K562 (cell line): ENCODE data around the gene GPR55. TPM values are rescaled to one million over a fixed set of nuclear protein-coding genes. Genes with fewer than 3 reads are reported as not detected.
A peak's percentile ranks its signal among the peaks of the same experiment; 100 is the strongest.

Experiments
- ATAC-seq: fragments of 200-7000 bp; cut with Tn5 transposase; 3 replicates; pipeline ENCODE4 v1.9.1; 2020; ENCODE audit warnings: moderate library complexity
- BruUV-seq: library from RNA; stranded (reverse); fragments of 400-500 nt; replicated peaks from 2 replicates; lab custom pipeline; 2021; lab: Mats Ljungman, UMichigan
- CTCF ChIA-PET: fragments of 300-600 bp; formaldehyde crosslinking; extraction: SDS; loops from one replicate; lab custom pipeline; 2021; ENCODE audit warnings: low intra/inter-chr PET ratio; lab: Yijun Ruan, JAX
- POLR2A ChIA-PET: fragments of 300-600, 350-650 bp; sonication (Branson Sonifier 250); formaldehyde crosslinking; extraction: SDS; loops from one replicate; lab custom pipeline; 2021; ENCODE audit warnings: antibody characterized with exemption, inconsistent platforms; lab: Yijun Ruan, JAX
- DNase-seq, 4 experiments: peaks; one replicate each; pipeline versions ENCODE4 v3.0.0 to v3.0.0-alpha.2; 2011 to 2018; ENCODE audit warnings: low spot score in 3 of 4, mixed read lengths in 3 of 4; ENCODE audit errors: extremely low read depth in 1 of 4
- FAIRE-seq: peaks from 2 replicates; lab custom pipeline; 2011; peaks lifted over from hg19 to GRCh38; lab: Jason Lieb, UNC
- H2AFZ ChIP-seq: 2 replicates; pipeline ENCODE4 v1.6.0; 2011; ENCODE audit warnings: low read depth, low read length, control low read depth, inconsistent platforms
- H3K27ac ChIP-seq: fragments of 200-600 bp; 3 replicates; pipeline ENCODE4 v1.8.0; 2011; ENCODE audit warnings: low read depth, mild to moderate bottlenecking, control low read depth, inconsistent platforms, low read length, moderate library complexity, mixed read lengths; ENCODE audit errors: extremely low read depth
- H3K27me3 ChIP-seq, 2 experiments: fragments of 300-600 bp in 1 of 2; 2 replicates in 1 of 2; 3 replicates in 1 of 2; pipeline versions ENCODE4 v1.6.0 to v1.8.0; 2011; ENCODE audit warnings: inconsistent platforms in 2 of 2, low read length in 2 of 2, mild to moderate bottlenecking in 1 of 2, mixed read lengths in 1 of 2, moderate library complexity in 1 of 2; ENCODE audit not compliant: control insufficient read depth in 2 of 2, insufficient read depth in 2 of 2
- H3K36me3 ChIP-seq: fragments of 300-600 bp; 3 replicates; pipeline ENCODE4 v1.8.0; 2011; ENCODE audit warnings: mild to moderate bottlenecking, low read length, inconsistent platforms; ENCODE audit not compliant: control insufficient read depth, insufficient read depth
- H3K4me1 ChIP-seq, 2 experiments: fragments of 200-600 bp in 1 of 2; replicated peaks in 1 of 2; 2 replicates in 1 of 2; 3 replicates in 1 of 2; pipeline versions ENCODE4 v1.5.1 to v1.8.0; 2011; ENCODE audit warnings: inconsistent platforms in 2 of 2, low read length in 2 of 2, mild to moderate bottlenecking in 1 of 2, mixed read lengths in 1 of 2, moderate library complexity in 1 of 2; ENCODE audit not compliant: control insufficient read depth in 2 of 2, insufficient read depth in 2 of 2
- H3K4me2 ChIP-seq: 2 replicates; pipeline ENCODE4 v1.6.1; 2011; ENCODE audit warnings: low read length, control low read depth, inconsistent platforms, mixed read lengths; ENCODE audit not compliant: insufficient read depth
- H3K4me3 ChIP-seq: fragments of 200-600 bp; sonication (generic), shearing (Covaris generic); 2 replicates; pipeline ENCODE4 v1.5.1; 2016; ENCODE audit warnings: control low read depth, inconsistent platforms
- H3K79me2 ChIP-seq: fragments of 200-600 bp; 3 replicates; pipeline ENCODE4 v1.8.0; 2011; ENCODE audit warnings: low read length, inconsistent platforms; ENCODE audit not compliant: control insufficient read depth, insufficient read depth
- H3K9ac ChIP-seq, 2 experiments: 2 replicates each; pipeline versions ENCODE4 v1.6.0 to v1.6.1; 2011; ENCODE audit warnings: low read depth in 2 of 2, low read length in 2 of 2, control low read depth in 1 of 2, inconsistent platforms in 1 of 2, mild to moderate bottlenecking in 1 of 2, mixed read lengths in 1 of 2; ENCODE audit not compliant: insufficient read depth in 1 of 2
- H3K9me1 ChIP-seq: one replicate; pipeline ENCODE4 v1.6.0; 2011; ENCODE audit warnings: inconsistent platforms, mild to moderate bottlenecking, low read length, moderate library complexity; ENCODE audit not compliant: control insufficient read depth, insufficient read depth
- H3K9me3 ChIP-seq: replicated peaks from 2 replicates; pipeline ENCODE4 v1.5.1; 2011; ENCODE audit warnings: low read depth, low read length, inconsistent platforms; ENCODE audit not compliant: control insufficient read depth, insufficient read depth
- H4K20me1 ChIP-seq: replicated peaks from 2 replicates; pipeline ENCODE4 v1.6.1; 2011; ENCODE audit warnings: low read length, inconsistent platforms, mixed read lengths; ENCODE audit not compliant: control insufficient read depth, insufficient read depth
- CBFA2T2 ChIP-seq: fragments of 450-650 bp; conservative IDR thresholded peaks from 2 replicates; pipeline ENCODE4 v1.6.1; 2017; ENCODE audit warnings: mild to moderate bottlenecking
- CBX3 ChIP-seq, 2 experiments: IDR thresholded peaks; 1 replicate in 1 of 2; 2 replicates in 1 of 2; pipeline ENCODE4 v1.6.1; 2012; ENCODE audit warnings: inconsistent platforms in 2 of 2, low read length in 2 of 2, borderline replicate concordance in 1 of 2, control low read depth in 1 of 2
- CREB1 ChIP-seq, 2 experiments: sonication (generic) in 1 of 2; formaldehyde crosslinking in 1 of 2; IDR thresholded peaks; 2 replicates each; pipeline versions ENCODE4 v1.6.1 to v1.8.0; 2012 to 2022; ENCODE audit warnings: inconsistent platforms in 1 of 2, mild to moderate bottlenecking in 1 of 2, missing genetic modification reagents in 1 of 2, moderate library complexity in 1 of 2
- CXXC5 ChIP-seq: fragments of 250-450 bp; sonication (Bioruptor Pico); IDR thresholded peaks from 2 replicates; pipeline ENCODE4 v1.8.0; 2022; ENCODE audit warnings: inconsistent platforms, mild to moderate bottlenecking, moderate library complexity
- EP400 ChIP-seq: fragments of 450-650 bp; IDR thresholded peaks from 2 replicates; pipeline ENCODE4 v1.6.1; 2017; ENCODE audit warnings: antibody characterized with exemption, mild to moderate bottlenecking, moderate library complexity
- FOXJ3 ChIP-seq: sonication (generic); formaldehyde crosslinking; IDR thresholded peaks from 2 replicates; pipeline ENCODE4 v1.4.0; 2020; ENCODE audit warnings: mild to moderate bottlenecking, missing genetic modification reagents
- JUND ChIP-seq, 2 experiments: IDR thresholded peaks; 2 replicates in 1 of 2; 3 replicates in 1 of 2; pipeline ENCODE4 v1.6.1; 2011; ENCODE audit warnings: borderline replicate concordance in 2 of 2, low read depth in 2 of 2, low read length in 2 of 2, improper control_type of control experiment in 1 of 2, missing biosample characterization in 1 of 2, missing genetic modification characterization in 1 of 2, missing genetic modification reagents in 1 of 2
- LCOR ChIP-seq: sonication (generic); formaldehyde crosslinking; IDR thresholded peaks from 2 replicates; pipeline ENCODE4 v1.8.0; 2022; ENCODE audit warnings: mild to moderate bottlenecking, missing genetic modification reagents
- MAZ ChIP-seq, 2 experiments: fragments of 450-650 bp in 1 of 2; sonication (generic) in 1 of 2; formaldehyde crosslinking; IDR thresholded peaks in 1 of 2; conservative IDR thresholded peaks in 1 of 2; 2 replicates each; pipeline versions ENCODE4 v1.4.0 to v1.5.0; 2020; ENCODE audit warnings: mild to moderate bottlenecking in 1 of 2, missing genetic modification reagents in 1 of 2
- MEIS2 ChIP-seq: fragments of 450-650 bp; IDR thresholded peaks from 2 replicates; pipeline ENCODE4 v1.6.1; 2014; ENCODE audit warnings: mild to moderate bottlenecking; ENCODE audit not compliant: partially characterized antibody
- MTA1 ChIP-seq: fragments of 450-650 bp; IDR thresholded peaks from 2 replicates; pipeline ENCODE4 v1.6.1; 2017; ENCODE audit warnings: borderline replicate concordance
- NRF1 ChIP-seq, 2 experiments: fragments of 450-650 bp; IDR thresholded peaks in 1 of 2; conservative IDR thresholded peaks in 1 of 2; 2 replicates each; pipeline ENCODE4 v1.6.1; 2014; ENCODE audit warnings: mild to moderate bottlenecking in 2 of 2
- SRSF7 ChIP-seq: fragments of 200-400 bp; formaldehyde crosslinking; optimal IDR thresholded peaks from 2 replicates; pipeline ENCODE3; 2017; ENCODE audit warnings: mild to moderate bottlenecking, low read depth, low read length
- TAF15 ChIP-seq: fragments of 200-400 bp; formaldehyde crosslinking; IDR thresholded peaks from 2 replicates; pipeline ENCODE4 v1.6.1; 2017; ENCODE audit warnings: mild to moderate bottlenecking, low read depth, low read length, moderate library complexity
- whole genome bisulfite sequencing: fragments of 100-300 bp; shearing (Covaris generic); methylation state at CpG from one replicate; pipeline ENCODE4 v1.1.6; 2016; ENCODE audit warnings: low coverage, mixed read lengths; ENCODE audit not compliant: insufficient coverage; ENCODE audit errors: missing lambda C conversion rate; 5-methylcytosine and 5-hydroxymethylcytosine counted together
- in situ Hi-C: fragments of 300-500 bp; cut with MboI; formaldehyde crosslinking; loops from 4 replicates; pipeline ENCODE4 v1.15.0; 2018; ENCODE audit warnings: inconsistent platforms, mixed read lengths
- intact Hi-C: fragments of 100-400 bp; cut with micrococcal nuclease; formaldehyde crosslinking; loops from 2 replicates; pipeline ENCODE4 v1.14.2; 2022
- polyA plus RNA-seq, 8 experiments: library from polyadenylated mRNA; depleted of rRNA in 4 of 8; stranded (reverse) in 5 of 8; unstranded in 3 of 8; fragments of >200 nt; fragmentation: Nextera tagmentation in 2 of 8; fragmentation: Illumina TruSeq in 1 of 8; extraction: Ambion mirVana in 2 of 8; extraction: Trizol in 1 of 8; gene quantifications; 2 replicates each; pipeline versions ENCODE4 v1.2.1 to v1.2.3, GENCODE V29; 2011 to 2014; ENCODE audit warnings: inconsistent platforms in 1 of 8, missing spikeins in 1 of 8
- total RNA-seq, 7 experiments: library from RNA; depleted of rRNA in 6 of 7; stranded (reverse); fragments of >200 nt in 6 of 7; fragmentation: Illumina TruSeq in 2 of 7; extraction: Trizol in 2 of 7; gene quantifications; 2 replicates each; pipeline versions ENCODE4 v1.2.1 to v1.2.3, GENCODE V29; 2011 to 2021; ENCODE audit warnings: low replicate concordance in 1 of 7

The GPR55 gene
- total and polyA plus RNA-seq, 9 of the 15 experiments (the other 6 are each of a cell fraction or from before 2014, with no cell fraction given), result 0.11 to 0.49 (median 0.27) TPM

- Histone ChIP-seq H3K36me3 (no peaks in the 10 kb centered on the region; the same call in 2 of the 3 replicates), H3K27me3 (no peaks in the 10 kb centered on the region), H3K9me1 (no peaks in the 10 kb centered on the region), H3K27ac (peak overlapping the region; percentile 83), H3K4me3 (peak overlapping the region; percentile 29), H2AFZ (peak overlapping the region; percentile 85), H3K9ac (peak overlapping the region; percentile 60 to 79; a peak in 2 of 4 replicates), H3K9me3 (no peaks in the 10 kb centered on the region), H3K79me2 (no peaks in the 10 kb centered on the region), H3K4me1 (peaks cover 36 to 54% of the 10 kb centered on the region in 2 experiments), H4K20me1 (no peaks in the 10 kb centered on the region), H3K4me2 (peak overlapping the region; percentile 74)
- FAIRE-seq (peak; percentile 99), DNase-seq (peak; percentile 76 to 89 (median 80)), ATAC-seq (peak; percentile 87)
- 5% methylated on average over 9 of the region's 10 CpGs for WGBS
- in situ Hi-C loops (loop anchor here (5.0 kb wide), 1 partner anchor 79 kb away; no protein-coding TSS in a partner anchor), intact Hi-C loops (loop anchor here (10.0 kb wide), 1 partner anchor 146 kb away; the partner anchor contains the start of gene PSMD1)
- ChIA-PET POLR2A (interaction anchor here (0.6 kb wide), 1 partner anchor 570 kb away, joined by 3 read pairs; no protein-coding TSS in a partner anchor), CTCF (no interaction called here)
- no TSS peak for BruUV-seq
- TF ChIP-seq TAF15 (no peak), MAZ (CRISPR knock-in tag; conservative IDR thresholded peaks at IDR 0.05 in 1 of 2, IDR thresholded peaks at IDR 0.05 in 1 of 2) (0 out of 4 replicates have a peak, but pooled peaks of 1 of the 2 experiments have one; percentile 13), SRSF7 (no peak), CXXC5 (CRISPR knock-in tag) (0 out of 2 replicates have a peak, but pooled peaks have one; percentile 32), MTA1 (peak; percentile 48; the same call in 1 of the 2 replicates), CBFA2T2 (peak; percentile 29; the same call in 1 of the 2 replicates), CREB1 (IDR thresholded peaks at IDR 0.05) (no peak), CREB1 (CRISPR knock-in tag; IDR thresholded peaks at IDR 0.05) (0 out of 2 replicates have a peak, but pooled peaks have one; percentile 10), JUND (IDR thresholded peaks at IDR 0.05; ENCODE audit: borderline replicate concordance, low read depth, low read length) (peak; percentile 94), JUND (tag; IDR thresholded peaks at IDR 0.05; ENCODE audit: borderline replicate concordance, low read depth, low read length) (peak; percentile 90; the same call in 2 of the 3 replicates), LCOR (no peak), NRF1 (conservative IDR thresholded peaks at IDR 0.05 in 1 of 2, IDR thresholded peaks at IDR 0.05 in 1 of 2) (peak in 1 of 2 experiments; percentile 25; a peak in 3 of 4 replicates), MEIS2 (peak; percentile 71), FOXJ3 (CRISPR knock-in tag) (no peak), EP400 (peak; percentile 29), CBX3 (IDR thresholded peaks at IDR 0.05; ENCODE audit: borderline replicate concordance in 1 of 2, low read length in 2 of 2) (peak in 1 of 2 experiments; percentile 37; a peak in 1 of 3 replicates)
These were observed 16.3 kb downstream of the GPR55 start for GRCh38 chr2:230908595-230909191.
